Measurements from ENCODE around the gene DDAH1. TPM values are rescaled to one million over a fixed set of nuclear protein-coding genes. Genes with fewer than 3 reads are reported as not detected.
A peak's percentile ranks its signal among the peaks of the same experiment; 100 is the strongest.

Gene DDAH1
- polyA plus RNA-seq, 1 donor = 115 TPM

DNA sequence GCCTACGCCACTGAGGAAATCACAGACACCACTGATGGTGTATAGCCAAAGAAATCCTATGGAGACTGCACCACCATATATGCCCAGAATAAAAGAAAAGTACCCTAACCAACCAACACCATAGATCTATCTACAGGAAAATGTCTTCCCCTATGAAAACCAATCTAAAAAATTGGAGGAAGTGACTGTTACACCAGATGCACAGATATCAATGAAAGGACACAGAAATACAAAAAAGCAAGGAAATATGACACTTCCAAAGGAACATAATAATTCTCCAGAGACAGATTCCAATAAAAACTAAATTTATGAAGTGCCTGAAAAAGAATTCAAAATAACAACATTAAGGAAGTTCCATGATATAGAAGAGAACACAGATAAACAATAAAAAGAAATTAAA, 131.8 kb downstream of the DDAH1 start:
- H3K36me3 ChIP-seq (ENCODE audit: control insufficient read depth, insufficient read depth, low read length) = no peaks in the 10 kb centered on the region
- peaks cover 3% of the 10 kb centered on the region for H3K4me1 ChIP-seq (ENCODE audit: control insufficient read depth, insufficient read depth, low read length)
- no peak overlapping the region for H3K4me3 ChIP-seq (ENCODE audit: low read length)
- peaks cover 3% of the 10 kb centered on the region for H3K9me3 ChIP-seq (ENCODE audit: control insufficient read depth, low read depth, low read length)
- no peak for DNase-seq
- WGBS (ENCODE audit: insufficient coverage, low lambda C conversion rate) = no CpG with 5 or more reads among the region's 1 CpG
- H3K27me3 ChIP-seq (ENCODE audit: control insufficient read depth, insufficient read depth, low read length) = no peaks in the 10 kb centered on the region
- no peak overlapping the region for H3K27ac ChIP-seq (ENCODE audit: low read length)

DNA sequence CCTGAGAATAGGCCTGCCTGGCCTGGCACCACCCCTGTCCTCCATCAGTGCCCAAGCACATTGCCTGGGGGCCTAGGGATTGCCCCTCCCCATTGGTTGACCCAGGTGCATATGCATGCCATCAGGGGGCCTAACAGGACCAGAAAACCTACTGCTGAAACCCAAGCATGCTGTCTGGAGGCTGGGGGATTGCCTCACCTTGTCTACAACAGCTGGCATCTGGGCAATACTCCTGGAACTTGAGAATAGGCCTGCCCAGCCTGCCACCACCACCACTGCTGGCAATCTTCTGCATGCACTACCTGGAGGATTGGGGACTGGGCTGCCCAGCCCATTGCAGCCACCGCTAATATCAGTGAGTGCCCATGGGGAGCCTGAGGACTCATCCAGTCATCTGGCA, 132.4 kb downstream of the DDAH1 start:
- no CpG with 5 or more reads among the region's 1 CpG for WGBS (ENCODE audit: insufficient coverage, low lambda C conversion rate)
- no peaks in the 10 kb centered on the region for H3K36me3 ChIP-seq (ENCODE audit: control insufficient read depth, insufficient read depth, low read length)
- no peak overlapping the region for H3K4me3 ChIP-seq (ENCODE audit: low read length)
- H3K4me1 ChIP-seq (ENCODE audit: control insufficient read depth, insufficient read depth, low read length) = peaks cover 3% of the 10 kb centered on the region
- H3K9me3 ChIP-seq (ENCODE audit: control insufficient read depth, low read depth, low read length) = peaks cover 3% of the 10 kb centered on the region
- DNase-seq = no peak
- no peaks in the 10 kb centered on the region for H3K27me3 ChIP-seq (ENCODE audit: control insufficient read depth, insufficient read depth, low read length)
- H3K27ac ChIP-seq (ENCODE audit: low read length) = no peak overlapping the region

DNA sequence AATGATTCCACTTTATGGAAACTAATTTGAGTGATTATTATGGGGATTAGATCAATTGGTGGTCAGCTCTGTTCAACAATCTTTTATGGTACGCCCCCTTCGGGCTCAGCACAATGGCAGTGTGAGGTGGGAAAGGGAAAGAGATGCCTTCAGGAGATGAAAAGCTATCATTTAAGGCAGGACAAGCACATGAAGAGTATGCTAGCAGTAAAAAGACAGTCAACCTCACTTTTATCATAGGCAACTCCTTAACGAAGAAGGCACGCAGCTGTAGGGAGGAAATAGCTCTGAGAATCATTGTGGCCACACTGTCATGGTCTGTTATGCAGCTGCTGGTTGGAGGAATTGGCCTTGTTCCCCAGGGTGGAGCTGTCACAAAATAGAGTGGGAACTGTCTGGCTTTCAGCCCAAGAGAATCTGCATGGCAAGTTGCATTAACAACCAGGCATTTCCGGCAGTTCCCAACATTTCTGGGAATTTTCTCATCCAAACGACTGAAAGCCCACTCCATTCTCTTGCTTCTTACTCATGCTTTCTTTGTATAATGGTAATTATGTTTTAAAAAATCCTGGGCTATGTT, 134.2 kb downstream of the DDAH1 start:
- H3K36me3 ChIP-seq (ENCODE audit: control insufficient read depth, insufficient read depth, low read length) = no peaks in the 10 kb centered on the region
- DNase-seq = peak in 1 of 2 donors; percentile 28
- H3K4me3 ChIP-seq (ENCODE audit: low read length) = no peak overlapping the region
- H3K27ac ChIP-seq (ENCODE audit: low read length) = no peak overlapping the region
- H3K9me3 ChIP-seq (ENCODE audit: control insufficient read depth, low read depth, low read length) = peaks cover 3% of the 10 kb centered on the region
- WGBS (ENCODE audit: insufficient coverage, low lambda C conversion rate) = 71% methylated on average over 1 of the region's 6 CpGs
- no peaks in the 10 kb centered on the region for H3K27me3 ChIP-seq (ENCODE audit: control insufficient read depth, insufficient read depth, low read length)
- peaks cover 4% of the 10 kb centered on the region for H3K4me1 ChIP-seq (ENCODE audit: control insufficient read depth, insufficient read depth, low read length)

DNA sequence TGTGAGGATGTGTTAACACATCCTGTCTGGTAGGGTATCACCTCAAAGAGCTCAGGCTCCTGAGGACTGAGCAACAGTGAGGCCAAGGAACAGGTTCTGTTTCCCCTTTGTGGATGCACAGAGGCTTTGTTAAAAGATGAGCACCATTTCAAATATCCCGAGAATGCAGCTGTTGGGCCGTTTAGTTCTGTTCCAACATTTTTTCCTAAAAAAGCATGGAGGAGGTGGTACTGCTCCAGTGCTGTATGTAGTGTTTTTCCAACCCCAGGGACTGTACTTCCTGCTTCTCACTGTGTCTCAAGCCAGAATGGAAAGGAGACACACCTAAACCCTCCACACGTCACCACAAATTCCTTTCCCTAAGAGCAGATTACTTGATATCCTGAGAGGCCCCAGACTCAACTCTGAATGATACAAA, 134.7 kb downstream of the DDAH1 start:
- WGBS (ENCODE audit: insufficient coverage, low lambda C conversion rate) = no CpG with 5 or more reads among the region's 3 CpGs

DNA sequence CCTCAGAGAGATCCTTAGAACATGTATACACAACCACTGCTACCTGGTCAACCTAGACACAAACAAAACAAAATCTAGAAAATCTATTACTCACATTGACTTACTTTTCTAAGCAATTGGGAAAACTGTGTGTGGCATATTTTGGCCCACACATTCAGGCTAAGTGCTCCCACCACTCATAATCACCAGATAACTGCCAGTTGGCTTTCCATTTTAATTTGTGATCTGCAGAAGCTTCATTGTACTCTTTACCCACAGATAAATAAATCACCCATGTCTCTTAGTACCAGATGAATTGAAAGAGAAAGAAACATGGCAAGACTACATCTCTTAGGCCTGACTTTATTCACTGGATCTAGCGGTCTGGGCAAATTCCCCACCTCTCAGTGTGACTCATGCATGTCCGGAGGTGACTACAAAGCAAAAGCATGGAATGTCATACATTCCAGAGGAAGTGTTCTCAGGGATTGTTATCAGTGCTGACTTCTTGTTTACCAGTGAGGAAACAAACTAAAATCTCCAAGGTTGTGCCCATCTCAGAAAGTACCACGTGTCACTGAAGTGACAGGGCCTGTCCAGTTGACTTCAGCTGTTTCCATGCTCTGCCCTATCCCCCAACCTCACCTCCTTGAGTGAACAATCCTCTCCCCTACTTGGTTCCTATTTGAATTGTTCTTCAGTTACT, 136.1 kb downstream of the DDAH1 start:
- WGBS (ENCODE audit: insufficient coverage, low lambda C conversion rate) = no CpG with 5 or more reads among the region's 3 CpGs
- Histone ChIP-seq H3K36me3 (ENCODE audit: control insufficient read depth, insufficient read depth, low read length) (peaks cover 1% of the 10 kb centered on the region), H3K4me3 (ENCODE audit: low read length) (no peak overlapping the region), H3K4me1 (ENCODE audit: control insufficient read depth, insufficient read depth, low read length) (peaks cover 5% of the 10 kb centered on the region), H3K27ac (ENCODE audit: low read length) (no peak overlapping the region), H3K27me3 (ENCODE audit: control insufficient read depth, insufficient read depth, low read length) (no peaks in the 10 kb centered on the region), H3K9me3 (ENCODE audit: control insufficient read depth, low read depth, low read length) (peaks cover 3% of the 10 kb centered on the region)
- peak in 1 of 2 donors; percentile 21 for DNase-seq

More for the DNA sequence above, 134.7 kb downstream of the DDAH1 start:
- no peaks in the 10 kb centered on the region for H3K27me3 ChIP-seq (ENCODE audit: control insufficient read depth, insufficient read depth, low read length)
- H3K27ac ChIP-seq (ENCODE audit: low read length) = no peak overlapping the region
- H3K4me1 ChIP-seq (ENCODE audit: control insufficient read depth, insufficient read depth, low read length) = peaks cover 5% of the 10 kb centered on the region
- no peak for DNase-seq
- peaks cover 3% of the 10 kb centered on the region for H3K9me3 ChIP-seq (ENCODE audit: control insufficient read depth, low read depth, low read length)
- H3K4me3 ChIP-seq (ENCODE audit: low read length) = no peak overlapping the region
- no peaks in the 10 kb centered on the region for H3K36me3 ChIP-seq (ENCODE audit: control insufficient read depth, insufficient read depth, low read length)

DNA sequence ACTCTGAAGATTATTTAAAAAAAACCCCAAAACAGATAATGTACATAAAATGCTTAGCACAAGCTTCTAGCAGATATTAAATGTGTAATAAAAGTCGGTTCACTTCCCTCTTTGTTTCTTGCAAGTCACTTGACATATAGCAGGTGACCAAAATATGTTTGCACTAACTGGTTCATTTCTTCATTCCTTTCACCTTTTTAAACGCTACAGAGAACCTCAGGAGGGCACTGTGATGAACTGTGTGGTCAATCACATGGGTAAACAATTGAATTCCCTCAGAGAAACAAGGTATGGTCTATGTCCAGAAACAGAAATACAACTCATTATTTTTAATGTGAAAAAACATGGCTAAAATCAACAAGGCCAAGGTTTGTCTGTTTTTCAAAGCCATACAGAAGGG, 137.2 kb downstream of the DDAH1 start:
- Histone ChIP-seq H3K36me3 (ENCODE audit: control insufficient read depth, insufficient read depth, low read length) (peaks cover 9% of the 10 kb centered on the region), H3K27ac (ENCODE audit: low read length) (no peak overlapping the region), H3K9me3 (ENCODE audit: control insufficient read depth, low read depth, low read length) (peaks cover under 1% of the 10 kb centered on the region), H3K27me3 (ENCODE audit: control insufficient read depth, insufficient read depth, low read length) (no peaks in the 10 kb centered on the region), H3K4me3 (ENCODE audit: low read length) (no peak overlapping the region), H3K4me1 (ENCODE audit: control insufficient read depth, insufficient read depth, low read length) (peaks cover 5% of the 10 kb centered on the region)
- DNase-seq = no peak
- no CpG with 5 or more reads among the region's 2 CpGs for WGBS (ENCODE audit: insufficient coverage, low lambda C conversion rate)

DNA sequence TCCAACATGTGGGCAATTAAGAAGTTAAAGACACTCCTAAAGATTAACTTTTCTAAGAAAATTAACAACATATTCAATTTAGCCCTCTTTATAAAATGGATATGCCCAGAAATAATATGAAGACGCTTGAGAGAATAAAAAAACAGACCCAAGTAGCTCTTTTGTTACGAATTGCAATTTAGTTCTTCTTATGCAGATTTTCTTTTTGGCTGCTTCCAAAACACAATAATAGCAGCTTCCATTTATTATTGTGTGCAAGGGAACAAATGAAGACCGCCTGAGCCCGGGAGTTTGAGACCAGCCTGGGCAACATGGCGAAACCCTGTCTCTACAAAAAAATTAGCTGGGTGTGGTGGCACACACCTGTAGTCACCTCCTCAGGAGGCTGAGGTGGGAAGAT, 138.1 kb downstream of the DDAH1 start:
- no peak for DNase-seq
- Histone ChIP-seq H3K27ac (ENCODE audit: low read length) (no peak overlapping the region), H3K36me3 (ENCODE audit: control insufficient read depth, insufficient read depth, low read length) (peaks cover 10% of the 10 kb centered on the region), H3K27me3 (ENCODE audit: control insufficient read depth, insufficient read depth, low read length) (no peaks in the 10 kb centered on the region), H3K4me1 (ENCODE audit: control insufficient read depth, insufficient read depth, low read length) (peaks cover 5% of the 10 kb centered on the region), H3K9me3 (ENCODE audit: control insufficient read depth, low read depth, low read length) (no peaks in the 10 kb centered on the region), H3K4me3 (ENCODE audit: low read length) (no peak overlapping the region)
- 94% methylated on average over 2 of the region's 5 CpGs for WGBS (ENCODE audit: insufficient coverage, low lambda C conversion rate)

DNA sequence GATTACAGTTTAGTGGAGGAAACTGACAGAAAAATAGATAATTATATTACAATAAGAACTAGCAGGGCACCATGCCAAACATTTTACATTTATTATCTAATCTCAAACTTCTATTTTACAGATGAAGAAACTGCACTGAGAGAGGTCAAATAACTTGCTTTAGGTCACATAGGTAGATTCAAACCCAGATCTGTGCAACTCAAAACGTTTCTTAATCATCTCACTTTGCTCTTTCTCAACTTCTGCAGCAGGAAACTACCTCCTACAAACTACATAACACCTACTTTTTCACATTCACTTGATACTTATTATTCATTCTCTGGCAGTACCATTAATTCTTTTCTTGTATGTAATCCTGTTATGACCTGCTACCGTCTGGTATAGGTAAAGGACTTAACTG, 138.6 kb downstream of the DDAH1 start:
- Histone ChIP-seq H3K27ac (ENCODE audit: low read length) (no peak overlapping the region), H3K27me3 (ENCODE audit: control insufficient read depth, insufficient read depth, low read length) (no peaks in the 10 kb centered on the region), H3K4me3 (ENCODE audit: low read length) (no peak overlapping the region), H3K4me1 (ENCODE audit: control insufficient read depth, insufficient read depth, low read length) (peaks cover 5% of the 10 kb centered on the region), H3K9me3 (ENCODE audit: control insufficient read depth, low read depth, low read length) (no peaks in the 10 kb centered on the region), H3K36me3 (ENCODE audit: control insufficient read depth, insufficient read depth, low read length) (peaks cover 13% of the 10 kb centered on the region)
- DNase-seq = no peak
- 44% methylated on average over 1 of the region's 2 CpGs for WGBS (ENCODE audit: insufficient coverage, low lambda C conversion rate)

DNA sequence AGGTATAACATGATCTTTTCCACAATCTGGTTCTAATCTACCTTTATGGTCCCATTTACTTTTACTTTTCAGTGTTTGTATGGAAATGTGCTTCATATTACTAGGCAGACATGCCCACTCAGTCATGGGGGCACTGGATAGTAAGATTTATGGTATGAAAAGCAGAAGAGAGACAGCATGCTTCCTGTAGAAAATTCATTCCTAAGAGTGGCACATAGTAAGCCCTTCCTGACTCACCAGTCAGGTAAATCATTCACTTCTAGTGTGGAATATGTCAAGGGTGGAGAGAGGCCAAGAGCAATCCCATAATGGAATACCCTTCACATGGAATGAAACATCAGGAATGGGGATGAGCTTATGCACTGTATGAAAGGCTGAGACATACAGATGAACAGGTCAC, 139.0 kb downstream of the DDAH1 start:
- no peak overlapping the region for H3K27ac ChIP-seq (ENCODE audit: low read length)
- no peaks in the 10 kb centered on the region for H3K9me3 ChIP-seq (ENCODE audit: control insufficient read depth, low read depth, low read length)
- H3K36me3 ChIP-seq (ENCODE audit: control insufficient read depth, insufficient read depth, low read length) = peaks cover 15% of the 10 kb centered on the region
- peaks cover 5% of the 10 kb centered on the region for H3K4me1 ChIP-seq (ENCODE audit: control insufficient read depth, insufficient read depth, low read length)
- DNase-seq = peak; percentile 23 to 68
- no peak overlapping the region for H3K4me3 ChIP-seq (ENCODE audit: low read length)
- H3K27me3 ChIP-seq (ENCODE audit: control insufficient read depth, insufficient read depth, low read length) = no peaks in the 10 kb centered on the region

DNA sequence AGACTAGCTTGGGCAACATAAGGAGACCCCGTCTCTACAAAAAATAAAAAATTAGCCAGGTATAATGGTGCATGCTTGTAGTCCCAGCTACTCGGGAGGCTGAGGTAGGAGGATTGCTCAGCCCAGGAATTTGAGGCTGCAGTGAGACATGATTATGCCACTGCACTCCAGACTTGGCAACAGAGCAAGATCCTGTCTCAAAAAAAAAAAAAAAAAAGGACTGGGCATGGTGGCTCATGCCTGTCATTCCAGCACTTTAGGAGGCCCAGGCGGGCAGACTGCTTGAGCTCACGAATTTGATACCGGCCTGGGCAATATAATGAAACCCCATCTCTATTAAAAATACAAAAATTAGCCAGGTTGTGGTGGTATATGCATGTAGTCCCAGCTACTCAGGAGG, 141.2 kb downstream of the DDAH1 start:
- no peaks in the 10 kb centered on the region for H3K27me3 ChIP-seq (ENCODE audit: control insufficient read depth, insufficient read depth, low read length)
- peaks cover 15% of the 10 kb centered on the region for H3K36me3 ChIP-seq (ENCODE audit: control insufficient read depth, insufficient read depth, low read length)
- peaks cover 3% of the 10 kb centered on the region for H3K4me1 ChIP-seq (ENCODE audit: control insufficient read depth, insufficient read depth, low read length)
- no CpG with 5 or more reads among the region's 5 CpGs for WGBS (ENCODE audit: insufficient coverage, low lambda C conversion rate)
- DNase-seq = no peak
- H3K4me3 ChIP-seq (ENCODE audit: low read length) = no peak overlapping the region
- no peaks in the 10 kb centered on the region for H3K9me3 ChIP-seq (ENCODE audit: control insufficient read depth, low read depth, low read length)
- no peak overlapping the region for H3K27ac ChIP-seq (ENCODE audit: low read length)

DNA sequence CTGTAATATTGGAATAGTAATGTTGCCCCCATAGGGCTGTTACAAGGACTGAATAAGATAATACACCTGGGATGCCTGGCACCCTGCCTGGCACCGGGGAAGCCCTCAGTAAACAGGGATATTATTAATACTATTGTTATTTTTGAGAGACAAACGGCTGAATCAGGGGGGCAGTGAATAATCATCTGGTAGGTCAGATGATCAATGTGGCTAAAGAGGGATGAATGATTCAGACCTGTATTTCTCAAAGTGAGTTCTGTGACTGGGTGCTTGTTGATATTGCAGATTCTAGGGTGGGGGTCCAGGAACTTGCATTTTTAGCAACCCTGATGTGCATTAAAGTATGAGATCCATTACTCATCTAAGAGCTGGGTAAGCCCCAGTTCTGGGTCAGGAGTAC, 142.3 kb downstream of the DDAH1 start:
- Histone ChIP-seq H3K4me1 (ENCODE audit: control insufficient read depth, insufficient read depth, low read length) (peaks cover 2% of the 10 kb centered on the region), H3K27me3 (ENCODE audit: control insufficient read depth, insufficient read depth, low read length) (no peaks in the 10 kb centered on the region), H3K9me3 (ENCODE audit: control insufficient read depth, low read depth, low read length) (no peaks in the 10 kb centered on the region), H3K27ac (ENCODE audit: low read length) (no peak overlapping the region), H3K36me3 (ENCODE audit: control insufficient read depth, insufficient read depth, low read length) (peaks cover 15% of the 10 kb centered on the region), H3K4me3 (ENCODE audit: low read length) (no peak overlapping the region)
- no peak for DNase-seq
- no CpG with 5 or more reads among the region's 2 CpGs for WGBS (ENCODE audit: insufficient coverage, low lambda C conversion rate)

Data from large intestine (tissue), 3 donors.